DND-41 (cell line): ENCODE measurements around the gene NR5A2.

Experiments used
- EZH2 ChIP-seq: IDR thresholded peaks from 3 replicates; pipeline ENCODE4 v1.6.1; 2012; ENCODE audit warnings: borderline replicate concordance, low read depth, mild to moderate bottlenecking, moderate library complexity, low read length, inconsistent platforms; ENCODE audit not compliant: severe bottlenecking
- TF ChIP-seq, protein P1 (sequence below): IDR thresholded peaks from 2 replicates; pipeline ENCODE4 v1.5.1; 2012; ENCODE audit warnings: borderline replicate concordance, low read length, moderate library complexity, mild to moderate bottlenecking; ENCODE audit not compliant: poor library complexity, severe bottlenecking; ENCODE audit errors: extremely low read depth

DNA sequence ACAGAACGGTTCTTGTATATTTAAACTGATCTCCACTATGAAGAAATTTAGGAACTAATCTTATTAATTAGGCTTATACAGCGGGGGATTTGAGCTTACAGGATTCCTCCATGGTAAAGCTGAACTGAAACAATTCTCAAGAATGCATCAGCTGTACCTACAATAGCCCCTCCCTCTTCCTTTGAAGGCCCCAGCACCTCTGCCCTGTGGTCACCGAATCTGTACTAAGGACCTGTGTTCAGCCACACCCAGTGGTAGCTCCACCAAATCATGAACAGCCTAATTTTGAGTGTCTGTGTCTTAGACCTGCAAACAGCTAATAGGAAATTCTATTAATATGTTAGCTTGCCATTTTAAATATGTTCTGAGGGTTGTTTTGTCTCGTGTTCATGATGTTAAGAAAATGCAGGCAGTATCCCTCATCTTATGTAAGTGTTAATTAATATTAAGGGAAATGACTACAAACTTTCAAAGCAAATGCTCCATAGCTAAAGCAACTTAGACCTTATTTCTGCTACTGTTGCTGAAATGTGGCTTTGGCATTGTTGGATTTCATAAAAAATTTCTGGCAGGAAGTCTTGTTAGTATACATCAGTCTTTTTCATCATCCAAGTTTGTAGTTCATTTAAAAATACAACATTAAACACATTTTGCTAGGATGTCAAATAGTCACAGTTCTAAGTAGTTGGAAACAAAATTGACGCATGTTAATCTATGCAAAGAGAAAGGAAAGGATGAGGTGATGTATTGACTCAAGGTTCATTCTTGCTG, 147.2 kb downstream of the NR5A2 start:
- TF ChIP-seq, protein P1, sequence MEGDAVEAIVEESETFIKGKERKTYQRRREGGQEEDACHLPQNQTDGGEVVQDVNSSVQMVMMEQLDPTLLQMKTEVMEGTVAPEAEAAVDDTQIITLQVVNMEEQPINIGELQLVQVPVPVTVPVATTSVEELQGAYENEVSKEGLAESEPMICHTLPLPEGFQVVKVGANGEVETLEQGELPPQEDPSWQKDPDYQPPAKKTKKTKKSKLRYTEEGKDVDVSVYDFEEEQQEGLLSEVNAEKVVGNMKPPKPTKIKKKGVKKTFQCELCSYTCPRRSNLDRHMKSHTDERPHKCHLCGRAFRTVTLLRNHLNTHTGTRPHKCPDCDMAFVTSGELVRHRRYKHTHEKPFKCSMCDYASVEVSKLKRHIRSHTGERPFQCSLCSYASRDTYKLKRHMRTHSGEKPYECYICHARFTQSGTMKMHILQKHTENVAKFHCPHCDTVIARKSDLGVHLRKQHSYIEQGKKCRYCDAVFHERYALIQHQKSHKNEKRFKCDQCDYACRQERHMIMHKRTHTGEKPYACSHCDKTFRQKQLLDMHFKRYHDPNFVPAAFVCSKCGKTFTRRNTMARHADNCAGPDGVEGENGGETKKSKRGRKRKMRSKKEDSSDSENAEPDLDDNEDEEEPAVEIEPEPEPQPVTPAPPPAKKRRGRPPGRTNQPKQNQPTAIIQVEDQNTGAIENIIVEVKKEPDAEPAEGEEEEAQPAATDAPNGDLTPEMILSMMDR: no peak
- TF ChIP-seq EZH2: no peak
